HL-60 (cell line): ENCODE results near the gene FLYWCH2.

ENCODE experiments used
- CTCF ChIP-seq: IDR thresholded peaks from one replicate; pipeline ENCODE4 v1.5.1; 2011; ENCODE audit warnings: low read length, control low read depth, inconsistent platforms; ENCODE audit not compliant: insufficient read depth
- GABPA ChIP-seq: IDR thresholded peaks from 2 replicates; pipeline ENCODE4 v1.6.1; 2012; ENCODE audit warnings: low read depth
- POLR2AphosphoS5 ChIP-seq: IDR thresholded peaks from 2 replicates; pipeline ENCODE4 v1.6.1; 2012; ENCODE audit warnings: low read depth

- TF ChIP-seq GABPA (no peak), CTCF (no peak), POLR2AphosphoS5 (no peak)
Measured at GRCh38 chr16:2933701-2934100, 50.7 kb downstream of the FLYWCH2 start.
